ENCODE data around the gene ACADVL. TPM values are rescaled to one million over a fixed set of nuclear protein-coding genes. Genes with fewer than 3 reads are reported as not detected.

Gene ACADVL
- total and polyA plus RNA-seq, 2 donors (not counting 1 experiment from before 2014, with no cell fraction given): 640 to 696 TPM

GRCh38 chr17:7253082-7253481, 33.3 kb downstream of the ACADVL start:
- H3K27ac ChIP-seq (ENCODE audit: low read length in 2 of 2): peak overlapping the region; percentile 98 to 100
- 87% methylated on average over 3 of the region's 5 CpGs for WGBS (ENCODE audit: insufficient coverage)
- Mint-ChIP-seq H3K4me1 (peaks cover 43% of the 10 kb centered on the region), H3K4me3 (peak overlapping the region; percentile 98), H3K27me3 (no peaks in the 10 kb centered on the region), H3K9me3 (ENCODE audit: insufficient read depth) (no peaks in the 10 kb centered on the region), H3K27ac (peak overlapping the region; percentile 100)
- peak overlapping the region; percentile 94 for H3K9ac ChIP-seq (ENCODE audit: low read length)
- peaks cover 11% of the 10 kb centered on the region for H4K20me1 ChIP-seq (ENCODE audit: control insufficient read depth, insufficient read depth, low read length, poor library complexity, severe bottlenecking)
- DNase-seq (no peak), ATAC-seq (ENCODE audit: low read depth) (no peak)
- peak overlapping the region; percentile 86 for H2AFZ ChIP-seq (ENCODE audit: insufficient read depth, low read depth, low read length, poor library complexity, severe bottlenecking)
- TF ChIP-seq CTCF (IDR thresholded peaks at IDR 0.05): no peak
- TF ChIP-seq EZH2 (IDR thresholded peaks at IDR 0.05; ENCODE audit: borderline replicate concordance, insufficient read depth, low read depth, low read length, poor library complexity, severe bottlenecking): no peak
- ChIA-PET CTCF (no interaction called here), POLR2A (no interaction called here)
- intact Hi-C loops (cut with micrococcal nuclease): loop anchor here (5.0 kb wide), 2 partner anchors 434 to 604 kb away; partner anchors contain the start of genes CYB5D1, NAA38, TMEM88 and TP53
- peak overlapping the region; percentile 99 for H3K4me2 ChIP-seq (replicated peaks; ENCODE audit: low read depth, low read length, poor library complexity, severe bottlenecking)
- peaks cover 30 to 33% of the 10 kb centered on the region in 2 donors for H3K4me1 ChIP-seq (ENCODE audit: control insufficient read depth in 2 of 2, insufficient read depth in 2 of 2, low read length in 2 of 2)
- no peaks in the 10 kb centered on the region for H3K27me3 ChIP-seq (replicated peaks in 1 of 4; ENCODE audit: control extremely low read depth in 1 of 4, control insufficient read depth in 3 of 4, insufficient read depth in 4 of 4, low read length in 3 of 4)
- H3K4me3 ChIP-seq (ENCODE audit: control extremely low read depth in 1 of 5, extremely low read depth in 1 of 5, insufficient read depth in 1 of 5, low read depth in 2 of 5, low read length in 4 of 5): peak overlapping the region; percentile 69 to 90 (median 78)
- H3K79me2 ChIP-seq (ENCODE audit: control insufficient read depth, insufficient read depth, low read length): peaks cover 46% of the 10 kb centered on the region
- peaks cover 6 to 35% of the 10 kb centered on the region in 2 experiments for H3K36me3 ChIP-seq (replicated peaks in 1 of 2; ENCODE audit: control extremely low read depth in 1 of 2, control insufficient read depth in 1 of 2, extremely low read depth in 1 of 2, insufficient read depth in 2 of 2, low read length in 1 of 2)
- H3K9me3 ChIP-seq (ENCODE audit: control extremely low read depth in 1 of 3, control insufficient read depth in 2 of 3, insufficient read depth in 1 of 3, low read length in 2 of 3): no peaks in the 10 kb centered on the region

- H3K79me2 ChIP-seq (ENCODE audit: control insufficient read depth, insufficient read depth, low read length): peaks cover 31% of the 10 kb centered on the region
- no peaks in the 10 kb centered on the region for H3K27me3 ChIP-seq (replicated peaks in 1 of 4; ENCODE audit: control extremely low read depth in 1 of 4, control insufficient read depth in 3 of 4, insufficient read depth in 4 of 4, low read length in 3 of 4)
- ChIA-PET POLR2A (interaction anchor here (0.6 to 0.7 kb wide), 4 partner anchors 15 to 227 kb away, joined by 3 to 7 read pairs (median 4); partner anchors contain the start of gene PHF23), CTCF (interaction anchor here (0.7 kb wide), 1 partner anchor 190 kb away, joined by 3 read pairs; no protein-coding TSS in a partner anchor)
- no peak overlapping the region for H3K27ac ChIP-seq (ENCODE audit: low read length in 2 of 2)
- intact Hi-C loops (cut with micrococcal nuclease): loop anchor here (5.0 kb wide), 2 partner anchors 433 to 603 kb away; partner anchors contain the start of genes CYB5D1, NAA38, TMEM88 and TP53
- Mint-ChIP-seq H3K4me3 (no peak overlapping the region), H3K27ac (no peak overlapping the region), H3K27me3 (no peaks in the 10 kb centered on the region), H3K4me1 (peaks cover 33% of the 10 kb centered on the region), H3K9me3 (ENCODE audit: insufficient read depth) (no peaks in the 10 kb centered on the region)
- H2AFZ ChIP-seq (ENCODE audit: insufficient read depth, low read depth, low read length, poor library complexity, severe bottlenecking): no peak overlapping the region
- WGBS (ENCODE audit: insufficient coverage): 93% methylated on average over 4 of the region's 4 CpGs
- peaks cover 21 to 25% of the 10 kb centered on the region in 2 donors for H3K4me1 ChIP-seq (ENCODE audit: control insufficient read depth in 2 of 2, insufficient read depth in 2 of 2, low read length in 2 of 2)
- TF ChIP-seq EZH2 (IDR thresholded peaks at IDR 0.05; ENCODE audit: borderline replicate concordance, insufficient read depth, low read depth, low read length, poor library complexity, severe bottlenecking) (no peak), CTCF (IDR thresholded peaks at IDR 0.05) (no peak)
- H3K4me3 ChIP-seq (ENCODE audit: control extremely low read depth in 1 of 5, extremely low read depth in 1 of 5, insufficient read depth in 1 of 5, low read depth in 2 of 5, low read length in 4 of 5): no peak overlapping the region
- H3K4me2 ChIP-seq (replicated peaks; ENCODE audit: low read depth, low read length, poor library complexity, severe bottlenecking): no peak overlapping the region
- H3K9me3 ChIP-seq (ENCODE audit: control extremely low read depth in 1 of 3, control insufficient read depth in 2 of 3, insufficient read depth in 1 of 3, low read length in 2 of 3): no peaks in the 10 kb centered on the region
- ATAC-seq (ENCODE audit: low read depth) (no peak), DNase-seq (no peak)
- H4K20me1 ChIP-seq (ENCODE audit: control insufficient read depth, insufficient read depth, low read length, poor library complexity, severe bottlenecking): peaks cover 2% of the 10 kb centered on the region
- H3K36me3 ChIP-seq (replicated peaks in 1 of 2; ENCODE audit: control extremely low read depth in 1 of 2, control insufficient read depth in 1 of 2, extremely low read depth in 1 of 2, insufficient read depth in 2 of 2, low read length in 1 of 2): peaks cover 9 to 45% of the 10 kb centered on the region in 2 experiments
- H3K9ac ChIP-seq (ENCODE audit: low read length): no peak overlapping the region
Measured at GRCh38 chr17:7254511-7254910, 34.8 kb downstream of the ACADVL start.

All from B cell (primary cell).